Liver (tissue), 3 donors: ENCODE data around the gene ZNF415.

ENCODE experiments used
- CTCF ChIP-seq: fragments of 150-350 bp; IDR thresholded peaks from 2 replicates; pipeline ENCODE4 v1.5.1; 2017; ENCODE audit warnings: improper control_type of control experiment, low read depth, low read length; ENCODE audit not compliant: missing input control
- EGR1 ChIP-seq, 2 donors: IDR thresholded peaks; 2 replicates each; pipeline ENCODE4 v1.6.1; 2016 to 2018; ENCODE audit warnings: antibody characterized with exemption in 2 of 2, low read depth in 2 of 2
- GABPA ChIP-seq, 2 donors: IDR thresholded peaks in 1 of 2; conservative IDR thresholded peaks in 1 of 2; 2 replicates each; pipeline ENCODE4 v1.6.1; 2016; ENCODE audit warnings: antibody characterized with exemption in 2 of 2, mild to moderate bottlenecking in 1 of 2, moderate library complexity in 1 of 2
- RAD21 ChIP-seq, 2 donors: IDR thresholded peaks; 2 replicates each; pipeline ENCODE4 v1.6.1; 2016; ENCODE audit warnings: antibody characterized with exemption in 2 of 2, mild to moderate bottlenecking in 2 of 2
- SP1 ChIP-seq: IDR thresholded peaks from 2 replicates; pipeline ENCODE4 v1.6.1; 2018; ENCODE audit warnings: antibody characterized with exemption, mild to moderate bottlenecking
- TAF1 ChIP-seq: conservative IDR thresholded peaks from 2 replicates; pipeline ENCODE4 v1.6.1; 2016; ENCODE audit warnings: antibody characterized with exemption, mild to moderate bottlenecking
- TF ChIP-seq, protein P1 (sequence below): IDR thresholded peaks from 2 replicates; pipeline ENCODE4 v1.6.1; 2016; ENCODE audit warnings: antibody characterized with exemption, mild to moderate bottlenecking
- TF ChIP-seq, protein P2 (sequence below): IDR thresholded peaks from 2 replicates; pipeline ENCODE4 v1.6.1; 2016; ENCODE audit warnings: antibody characterized with exemption
- donor health status: healthy.
- donor health status: healthy.

- TF ChIP-seq CTCF = no peak
- TF ChIP-seq, protein P1, sequence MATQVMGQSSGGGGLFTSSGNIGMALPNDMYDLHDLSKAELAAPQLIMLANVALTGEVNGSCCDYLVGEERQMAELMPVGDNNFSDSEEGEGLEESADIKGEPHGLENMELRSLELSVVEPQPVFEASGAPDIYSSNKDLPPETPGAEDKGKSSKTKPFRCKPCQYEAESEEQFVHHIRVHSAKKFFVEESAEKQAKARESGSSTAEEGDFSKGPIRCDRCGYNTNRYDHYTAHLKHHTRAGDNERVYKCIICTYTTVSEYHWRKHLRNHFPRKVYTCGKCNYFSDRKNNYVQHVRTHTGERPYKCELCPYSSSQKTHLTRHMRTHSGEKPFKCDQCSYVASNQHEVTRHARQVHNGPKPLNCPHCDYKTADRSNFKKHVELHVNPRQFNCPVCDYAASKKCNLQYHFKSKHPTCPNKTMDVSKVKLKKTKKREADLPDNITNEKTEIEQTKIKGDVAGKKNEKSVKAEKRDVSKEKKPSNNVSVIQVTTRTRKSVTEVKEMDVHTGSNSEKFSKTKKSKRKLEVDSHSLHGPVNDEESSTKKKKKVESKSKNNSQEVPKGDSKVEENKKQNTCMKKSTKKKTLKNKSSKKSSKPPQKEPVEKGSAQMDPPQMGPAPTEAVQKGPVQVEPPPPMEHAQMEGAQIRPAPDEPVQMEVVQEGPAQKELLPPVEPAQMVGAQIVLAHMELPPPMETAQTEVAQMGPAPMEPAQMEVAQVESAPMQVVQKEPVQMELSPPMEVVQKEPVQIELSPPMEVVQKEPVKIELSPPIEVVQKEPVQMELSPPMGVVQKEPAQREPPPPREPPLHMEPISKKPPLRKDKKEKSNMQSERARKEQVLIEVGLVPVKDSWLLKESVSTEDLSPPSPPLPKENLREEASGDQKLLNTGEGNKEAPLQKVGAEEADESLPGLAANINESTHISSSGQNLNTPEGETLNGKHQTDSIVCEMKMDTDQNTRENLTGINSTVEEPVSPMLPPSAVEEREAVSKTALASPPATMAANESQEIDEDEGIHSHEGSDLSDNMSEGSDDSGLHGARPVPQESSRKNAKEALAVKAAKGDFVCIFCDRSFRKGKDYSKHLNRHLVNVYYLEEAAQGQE = no peak
- TF ChIP-seq, protein P2, sequence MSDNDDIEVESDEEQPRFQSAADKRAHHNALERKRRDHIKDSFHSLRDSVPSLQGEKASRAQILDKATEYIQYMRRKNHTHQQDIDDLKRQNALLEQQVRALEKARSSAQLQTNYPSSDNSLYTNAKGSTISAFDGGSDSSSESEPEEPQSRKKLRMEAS = no peak
- TF ChIP-seq SP1 = no peak
- no peak for TF ChIP-seq TAF1
- TF ChIP-seq EGR1 (IDR thresholded peaks at IDR 0.05; ENCODE audit: low read depth in 2 of 2) = no peak
- no peak for TF ChIP-seq GABPA (IDR thresholded peaks at IDR 0.05 in 1 of 2, conservative IDR thresholded peaks at IDR 0.05 in 1 of 2)
- TF ChIP-seq RAD21 (IDR thresholded peaks at IDR 0.05) = no peak
These were observed 37.7 kb downstream of the ZNF415 start for GRCh38 chr19:53094754-53095575.
